NCI-H2029 treated with DMSO at 0.1 percent for 48 hours (cell line): ENCODE data around the gene HAND2.

Experiments
- DNase-seq: peaks from one replicate; lab custom pipeline; 2025; lab: John Stamatoyannopoulos, UW

The HAND2 gene

GRCh38 chr4:173536808-173537429 is 6.9 kb upstream of the HAND2 start:
- no peak for DNase-seq

- DNase-seq, result no peak
Observed at GRCh38 chr4:173535957-173536356, 5.9 kb upstream of the HAND2 start.

DNA sequence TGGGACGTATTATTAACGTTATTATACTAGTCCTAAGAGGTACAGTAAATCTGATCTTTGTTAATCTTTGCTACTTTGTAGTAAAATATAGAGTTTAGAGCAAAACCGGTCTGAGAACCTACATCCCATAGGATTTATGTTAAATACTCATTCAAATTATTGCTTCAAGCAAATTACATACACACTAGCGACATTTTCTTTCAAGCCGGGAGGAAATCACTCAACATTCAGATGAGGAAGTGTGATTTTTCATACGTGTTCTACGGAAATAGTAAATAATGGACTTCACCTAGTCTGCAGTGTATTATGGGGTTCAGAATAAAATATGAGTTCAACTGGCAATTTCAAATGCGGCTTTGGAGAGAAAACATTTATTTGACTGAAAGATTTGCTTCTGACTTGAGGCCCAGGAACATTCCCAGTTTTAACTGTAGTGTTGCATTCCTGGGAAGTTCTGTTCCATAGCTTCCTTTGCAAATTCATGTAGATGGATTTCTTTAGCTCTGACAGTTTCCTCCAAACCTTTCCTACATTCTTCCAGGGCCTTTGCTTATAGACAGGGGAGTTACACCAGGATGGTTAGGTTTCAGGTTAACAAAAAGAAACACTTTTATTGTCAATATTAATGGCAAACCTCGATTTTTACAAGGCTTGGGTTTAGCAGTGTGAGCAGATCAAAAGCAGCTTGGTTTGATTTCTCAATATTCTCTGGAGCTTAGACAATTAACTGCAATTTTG is 5.3 kb upstream of the HAND2 start:
- DNase-seq, result no peak

- DNase-seq, result no peak
Observed at GRCh38 chr4:173534434-173534833, 4.4 kb upstream of the HAND2 start.

DNA sequence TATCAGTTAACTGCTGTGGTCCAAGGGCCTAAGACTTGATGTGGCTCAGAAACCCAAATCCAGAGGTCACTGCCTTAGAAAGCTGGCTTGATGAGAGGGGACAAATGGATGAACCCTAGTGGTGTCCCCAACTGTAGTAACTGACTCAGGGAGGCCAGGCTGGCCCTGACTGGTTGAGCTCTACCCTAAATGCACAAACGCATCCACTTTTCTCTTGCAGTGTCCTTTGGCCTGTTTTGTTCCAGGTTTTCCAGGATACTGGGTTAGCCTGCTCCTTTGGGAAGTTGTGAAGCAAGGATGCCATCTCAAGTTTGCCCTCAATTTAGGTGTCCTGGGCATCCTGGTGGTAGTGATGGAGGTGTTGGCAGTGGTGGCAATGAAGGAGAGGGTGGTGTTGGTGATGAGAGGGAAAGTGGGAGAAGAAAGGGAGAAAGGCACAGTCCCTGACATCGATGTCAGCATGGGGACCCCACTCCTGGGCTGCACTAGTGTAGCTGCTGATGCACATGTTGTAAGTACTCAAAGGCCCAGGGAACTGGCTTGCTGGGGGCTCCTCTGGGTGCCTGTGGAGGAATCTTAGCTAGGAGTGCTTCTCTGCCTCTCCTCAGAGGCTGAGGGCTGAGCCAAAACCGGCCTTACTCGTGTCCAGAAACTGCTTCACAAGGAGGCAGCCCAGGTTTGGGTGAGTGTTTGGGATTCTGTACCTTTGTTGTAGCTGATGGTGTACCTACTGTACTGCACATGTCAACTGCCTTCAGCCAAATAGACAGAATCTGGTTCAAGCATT is 2.9 kb upstream of the HAND2 start:
- no peak for DNase-seq

DNA sequence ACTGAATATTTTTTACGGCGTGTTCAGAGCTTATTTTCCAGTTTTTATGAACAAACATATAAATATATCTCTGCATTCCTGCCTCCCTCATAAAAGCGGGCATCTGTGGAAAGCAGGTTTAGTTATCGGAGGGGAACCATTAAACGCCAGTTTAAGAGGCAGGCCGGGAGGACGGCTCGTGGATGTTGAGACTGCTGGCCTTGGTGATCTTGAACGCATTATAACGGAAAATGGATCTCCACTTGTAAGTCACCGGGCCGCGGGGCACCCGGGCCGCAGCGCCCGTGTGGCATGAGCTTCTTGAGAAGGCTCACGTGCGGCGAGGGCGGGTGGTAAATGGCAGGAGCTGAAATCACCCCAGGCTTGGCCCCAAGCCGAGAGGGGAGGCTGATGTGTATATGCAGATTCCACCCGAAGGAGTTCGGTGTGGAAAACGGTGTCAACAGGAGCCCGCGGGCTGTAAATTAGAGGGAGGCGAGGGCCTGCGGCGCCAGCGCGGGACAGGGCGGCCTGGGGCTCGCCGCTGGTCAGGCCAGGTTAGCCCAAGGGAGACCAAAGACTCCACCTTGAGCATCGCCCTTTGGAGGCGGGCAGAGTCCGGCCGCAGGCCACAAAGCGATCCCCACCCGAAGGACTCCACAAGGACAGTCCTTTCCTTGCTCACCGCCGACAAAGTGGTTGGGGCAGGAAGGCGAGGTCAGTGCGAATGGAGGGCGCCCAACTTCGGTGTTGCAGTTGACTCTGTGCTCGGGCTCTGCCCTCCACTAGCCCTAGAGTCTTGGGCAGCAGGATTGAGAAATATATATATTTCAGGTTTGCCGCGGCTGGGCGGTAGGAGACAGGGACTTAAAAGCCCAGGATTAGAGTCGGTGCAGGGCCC is 1.3 kb upstream of the HAND2 start:
- no peak for DNase-seq

DNA sequence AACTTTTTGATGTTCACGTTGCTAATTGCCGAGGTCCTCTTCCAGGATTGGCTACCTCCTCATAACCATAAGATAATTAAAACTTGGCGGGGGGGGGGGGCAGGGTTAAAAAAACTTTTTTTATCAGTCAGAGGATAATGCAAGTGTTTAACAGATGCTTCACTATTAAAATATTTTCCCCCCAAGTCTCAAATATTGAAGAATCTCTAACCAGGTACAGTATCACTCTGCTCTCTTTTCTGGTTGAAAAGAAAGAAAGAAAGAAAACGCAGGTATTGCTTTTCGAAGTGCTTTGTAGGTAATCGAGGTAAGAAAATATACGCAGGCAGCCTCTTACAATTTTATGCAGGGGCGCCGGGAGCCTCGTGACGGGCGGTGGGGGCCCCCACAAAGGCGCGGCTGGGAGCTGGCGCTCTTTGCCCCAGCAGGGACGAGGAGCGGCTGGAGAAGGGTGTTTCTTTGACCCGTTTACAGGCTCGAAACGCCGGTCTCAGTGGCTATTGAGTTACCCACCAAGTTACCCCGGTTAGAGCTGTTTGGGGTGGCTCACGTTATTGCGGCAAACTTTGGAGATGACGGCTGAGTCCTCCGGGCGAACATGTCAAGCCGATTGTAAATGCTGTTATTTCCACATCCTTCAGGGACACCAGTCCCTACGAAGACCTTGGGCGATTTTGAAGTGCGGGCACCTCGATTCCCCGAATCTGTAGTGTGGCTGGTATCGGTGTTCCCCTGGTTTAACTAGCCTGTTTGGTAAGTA is 477 bp upstream of the HAND2 start:
- DNase-seq, result no peak

- no peak for DNase-seq
Observed at GRCh38 chr4:173528378-173529321, 1.4 kb downstream of the HAND2 start.

DNA sequence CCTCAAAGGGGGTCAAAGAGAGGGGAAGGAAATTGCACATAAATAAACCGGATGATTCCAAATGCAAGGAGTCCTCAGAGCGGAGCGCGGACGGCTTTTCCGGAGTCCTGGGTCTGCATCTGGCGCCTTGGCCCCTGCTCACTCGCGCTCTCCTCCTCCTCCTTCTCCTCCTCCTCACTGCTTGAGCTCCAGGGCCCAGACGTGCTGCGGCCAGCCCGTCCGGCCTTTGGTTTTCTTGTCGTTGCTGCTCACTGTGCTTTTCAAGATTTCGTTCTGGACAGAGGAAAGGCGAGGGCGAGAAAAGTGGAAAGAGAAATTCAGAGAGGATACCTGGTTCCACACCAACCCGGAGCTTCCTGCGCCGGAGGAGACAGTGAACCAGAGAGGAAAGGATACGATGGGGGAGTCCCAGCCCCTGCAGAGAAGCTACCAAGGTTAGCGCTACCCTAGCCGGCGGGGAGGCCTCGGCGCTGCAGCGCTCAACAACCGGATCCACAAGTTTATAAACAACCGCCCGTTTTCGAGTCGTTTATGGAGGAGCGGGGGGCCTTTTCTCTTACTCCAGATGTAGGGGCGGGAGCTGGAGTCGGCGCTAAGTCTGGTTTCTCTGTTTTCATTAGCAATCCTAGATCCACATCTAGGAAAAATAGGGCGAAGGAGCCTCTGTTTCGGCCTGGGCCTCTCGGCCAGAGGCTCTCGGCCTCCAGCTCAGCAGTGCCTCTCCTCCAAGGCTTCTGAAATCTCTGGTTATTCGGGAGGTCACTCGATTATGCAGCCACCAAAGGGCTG is 2.7 kb downstream of the HAND2 start:
- no peak for DNase-seq

DNA sequence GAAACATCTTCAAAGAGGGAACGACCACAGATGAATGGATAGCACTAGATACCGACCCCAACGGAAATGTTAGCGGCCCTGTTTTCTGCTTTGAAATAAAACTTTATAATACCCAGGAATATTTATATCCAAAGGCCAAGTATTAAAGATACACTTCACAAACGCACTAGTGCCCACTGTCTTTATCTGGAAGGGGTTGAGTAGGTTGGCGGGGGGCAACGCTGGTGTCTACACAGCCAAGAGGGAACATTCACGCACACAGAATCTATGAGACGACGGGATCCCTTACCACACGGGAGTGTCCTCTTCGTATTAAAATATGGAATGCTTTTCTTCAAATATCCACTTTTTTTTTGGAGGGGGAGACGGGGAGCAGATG is 3.3 kb downstream of the HAND2 start:
- DNase-seq, result no peak

- no peak for DNase-seq
Observed at GRCh38 chr4:173526027-173526482, 4.0 kb downstream of the HAND2 start.

- no peak for DNase-seq
Observed at GRCh38 chr4:173525118-173526011, 4.7 kb downstream of the HAND2 start.

GRCh38 chr4:173524218-173525117 is 5.6 kb downstream of the HAND2 start:
- no peak for DNase-seq

GRCh38 chr4:173522951-173523395 is 7.1 kb downstream of the HAND2 start:
- DNase-seq, result no peak

DNA sequence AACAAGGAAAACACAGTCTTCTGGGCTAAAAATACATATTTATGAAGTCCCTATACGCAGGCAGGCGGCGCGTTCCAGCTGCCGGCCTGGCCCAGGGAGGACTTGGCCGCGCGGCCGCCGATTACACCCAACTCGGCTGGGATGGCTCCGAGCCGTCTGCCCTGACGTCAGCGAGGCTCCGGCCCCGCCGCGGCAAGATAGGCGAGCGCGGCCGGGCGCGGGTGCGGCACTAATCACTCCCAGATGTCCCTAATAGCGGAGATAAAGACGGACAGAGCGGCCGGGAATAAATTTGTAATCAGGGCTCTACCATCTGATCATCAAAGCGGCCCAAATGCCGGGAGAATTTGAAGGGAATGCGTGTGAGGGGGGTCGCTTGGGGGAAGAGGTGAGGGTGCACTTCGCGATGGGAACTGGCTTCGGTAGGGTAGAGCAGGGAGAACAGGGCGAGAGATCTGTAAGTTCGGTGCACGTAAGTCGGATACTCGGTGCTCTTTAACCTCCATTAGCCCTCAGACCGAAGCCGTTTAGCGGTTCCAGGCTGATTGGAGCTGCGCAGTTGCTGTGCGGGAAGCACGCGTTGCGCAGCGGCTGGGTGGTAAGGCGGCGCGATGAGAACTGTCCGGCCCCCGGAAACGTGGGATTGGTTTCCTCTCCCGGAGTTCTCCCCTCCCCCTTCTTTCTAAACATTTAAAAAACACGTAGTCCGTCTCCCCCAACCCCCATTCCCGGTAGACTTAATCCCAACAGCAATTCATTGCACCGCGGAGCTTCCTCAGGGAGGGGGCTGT is 7.7 kb downstream of the HAND2 start:
- no peak for DNase-seq

- no peak for DNase-seq
Observed at GRCh38 chr4:173521467-173522159, 8.4 kb downstream of the HAND2 start.
